ENCODE data around the gene MBOAT2.

Gene MBOAT2

GRCh38 chr2:8858910-8859309 lies 144.6 kb downstream of the MBOAT2 start:
- DNase-seq (ENCODE audit: low read depth), result no peak

- DNase-seq (ENCODE audit: low read depth), result no peak
Observed at GRCh38 chr2:8858264-8858663, 145.2 kb downstream of the MBOAT2 start.

- DNase-seq (ENCODE audit: low read depth), result no peak
Observed at GRCh38 chr2:8857709-8858108, 145.8 kb downstream of the MBOAT2 start.

GRCh38 chr2:8856176-8856575 lies 147.3 kb downstream of the MBOAT2 start:
- DNase-seq (ENCODE audit: low read depth), result no peak

GRCh38 chr2:8855010-8855409 lies 148.5 kb downstream of the MBOAT2 start:
- DNase-seq (ENCODE audit: low read depth), result no peak

GRCh38 chr2:8853426-8853825 lies 150.1 kb downstream of the MBOAT2 start:
- DNase-seq (ENCODE audit: low read depth), result no peak

GRCh38 chr2:8851811-8852560 lies 151.5 kb downstream of the MBOAT2 start:
- no peak for DNase-seq (ENCODE audit: low read depth)

- DNase-seq (ENCODE audit: low read depth), result no peak
Observed at GRCh38 chr2:8850845-8851487, 152.5 kb downstream of the MBOAT2 start.

GRCh38 chr2:8849327-8849726 lies 154.2 kb downstream of the MBOAT2 start:
- no peak for DNase-seq (ENCODE audit: low read depth)

GRCh38 chr2:8848328-8849100 lies 155.0 kb downstream of the MBOAT2 start:
- DNase-seq (ENCODE audit: low read depth), result no peak

GRCh38 chr2:8847400-8847799 lies 156.1 kb downstream of the MBOAT2 start:
- no peak for DNase-seq (ENCODE audit: low read depth)

GRCh38 chr2:8841932-8842331 lies 161.6 kb downstream of the MBOAT2 start:
- no peak for DNase-seq (ENCODE audit: low read depth)

GRCh38 chr2:8840475-8841091 lies 162.9 kb downstream of the MBOAT2 start:
- no peak for DNase-seq (ENCODE audit: low read depth)

GRCh38 chr2:8839189-8839965 lies 164.1 kb downstream of the MBOAT2 start:
- no peak for DNase-seq (ENCODE audit: low read depth)

- no peak for DNase-seq (ENCODE audit: low read depth)
Observed at GRCh38 chr2:8837795-8838140, 165.7 kb downstream of the MBOAT2 start.

GRCh38 chr2:8836971-8837794 lies 166.3 kb downstream of the MBOAT2 start, which contains the start of gene KIDINS220:
Gene KIDINS220 (minus strand): TSS chr2:8837613. CDS start chr2:8827093, 10,520 bp downstream.
- DNase-seq (ENCODE audit: low read depth), result no peak

GRCh38 chr2:8835279-8835678 lies 168.2 kb downstream of the MBOAT2 start:
- no peak for DNase-seq (ENCODE audit: low read depth)

- DNase-seq (ENCODE audit: low read depth), result no peak
Observed at GRCh38 chr2:8833853-8834252, 169.6 kb downstream of the MBOAT2 start.

GRCh38 chr2:8831516-8831915 lies 172.0 kb downstream of the MBOAT2 start:
- no peak for DNase-seq (ENCODE audit: low read depth)

- no peak for DNase-seq (ENCODE audit: low read depth)
Observed at GRCh38 chr2:8827729-8828128, 175.8 kb downstream of the MBOAT2 start.

GRCh38 chr2:8822218-8822617 lies 181.3 kb downstream of the MBOAT2 start:
- no peak for DNase-seq (ENCODE audit: low read depth)
